A549 (cell line): ENCODE measurements around the gene FIZ1. TPM values are rescaled to one million over a fixed set of nuclear protein-coding genes. Genes with fewer than 3 reads are reported as not detected.
A peak's percentile ranks its signal among the peaks of the same experiment; 100 is the strongest.

Experiments used
- ATAC-seq, 2 experiments: fragments of 200-7000 bp in 1 of 2; fragments of >200 bp in 1 of 2; cut with Nextera tagmentation in 1 of 2; cut with Tn5 transposase in 1 of 2; 3 replicates each; pipeline versions ENCODE4 v1.8.0 to v1.9.1; 2018 to 2020; ENCODE audit warnings: mild to moderate bottlenecking in 1 of 2, moderate library complexity in 1 of 2
- CTCF ChIA-PET: fragments of 300-600 bp; sonication (Branson Sonifier 250); formaldehyde crosslinking; extraction: SDS; loops from one replicate; lab custom pipeline; 2021; ENCODE audit warnings: antibody characterized with exemption, inconsistent platforms; lab: Yijun Ruan, JAX
- POLR2A ChIA-PET: fragments of 350-600 bp; formaldehyde crosslinking; extraction: SDS; loops from one replicate; lab custom pipeline; 2021; ENCODE audit warnings: antibody characterized with exemption, inconsistent platforms; lab: Yijun Ruan, JAX
- DNase-seq, 2 experiments: peaks; one replicate each; pipeline versions ENCODE4 v3.0.0 to v3.0.0-alpha.2; 2011 to 2016; ENCODE audit warnings: low read depth in 1 of 2, low spot score in 1 of 2
- FAIRE-seq: peaks from 2 replicates; lab custom pipeline; 2011; peaks lifted over from hg19 to GRCh38; lab: Jason Lieb, UNC
- H3K27ac ChIP-seq, 2 experiments: fragments of >200 bp; sonication (Bioruptor Twin); formaldehyde crosslinking; 3 replicates each; pipeline ENCODE4 v1.5.1; 2016 to 2017
- H3K4me1 ChIP-seq: fragments of >200 bp; sonication (Bioruptor Twin); formaldehyde crosslinking; 3 replicates; pipeline ENCODE4 v1.6.1; 2016
- H3K4me2 ChIP-seq: fragments of >200 bp; sonication (Bioruptor Twin); formaldehyde crosslinking; 3 replicates; pipeline ENCODE4 v1.6.1; 2016
- H3K4me3 ChIP-seq: fragments of >200 bp; sonication (Bioruptor Twin); formaldehyde crosslinking; 3 replicates; pipeline ENCODE4 v1.5.1; 2016
- H3K9me3 ChIP-seq: fragments of >200 bp; sonication (Bioruptor Twin); formaldehyde crosslinking; 3 replicates; pipeline ENCODE4 v1.6.1; 2016
- CBX2 ChIP-seq: fragments of 200-600 bp; sonication (generic); IDR thresholded peaks from 2 replicates; pipeline ENCODE4 v1.6.1; 2016; ENCODE audit warnings: low read depth, mild to moderate bottlenecking, borderline replicate concordance
- CBX8 ChIP-seq: fragments of 200-600 bp; sonication (generic); IDR thresholded peaks from 2 replicates; pipeline ENCODE4 v1.6.1; 2016
- CHD4 ChIP-seq: fragments of 200-600 bp; sonication (generic); IDR thresholded peaks from 2 replicates; pipeline ENCODE4 v1.6.1; 2016; ENCODE audit warnings: antibody characterized with exemption, mild to moderate bottlenecking, borderline replicate concordance
- ESRRA ChIP-seq: fragments of 150-350 bp; IDR thresholded peaks from 2 replicates; pipeline ENCODE4 v1.6.1; 2014; ENCODE audit warnings: mild to moderate bottlenecking, low read length, borderline replicate concordance
- HOXB5 ChIP-seq: fragments of 250-450 bp; sonication (Bioruptor Pico); IDR thresholded peaks from 2 replicates; pipeline ENCODE4 v1.5.0; 2020; ENCODE audit warnings: mild to moderate bottlenecking, moderate library complexity
- KDM5A ChIP-seq: fragments of 200-600 bp; sonication (generic); IDR thresholded peaks from 2 replicates; pipeline ENCODE4 v1.6.1; 2016; ENCODE audit warnings: antibody characterized with exemption, mild to moderate bottlenecking
- NPAS2 ChIP-seq: fragments of 250-450 bp; sonication (Bioruptor Pico); IDR thresholded peaks from 2 replicates; pipeline ENCODE4 v1.8.0; 2022; ENCODE audit warnings: mild to moderate bottlenecking, moderate library complexity, borderline replicate concordance
- PHF8 ChIP-seq: fragments of 200-600 bp; sonication (generic); IDR thresholded peaks from 2 replicates; pipeline ENCODE4 v1.6.1; 2016; ENCODE audit warnings: low read depth, mild to moderate bottlenecking, antibody characterized with exemption, moderate library complexity, borderline replicate concordance
- POLR2AphosphoS2 ChIP-seq: conservative IDR thresholded peaks from 2 replicates; pipeline ENCODE4 v1.6.1; 2012; ENCODE audit warnings: low read length, improper control_type of control experiment, inconsistent platforms
- RAD21 ChIP-seq, 2 experiments: fragments of >200 bp in 1 of 2; sonication (Bioruptor Twin) in 1 of 2; formaldehyde crosslinking in 1 of 2; IDR thresholded peaks in 1 of 2; conservative IDR thresholded peaks in 1 of 2; 2 replicates in 1 of 2; 3 replicates in 1 of 2; pipeline ENCODE4 v1.6.1; 2012 to 2018; ENCODE audit warnings: inconsistent platforms in 1 of 2
- RARB ChIP-seq: fragments of 250-450 bp; sonication (Bioruptor Pico); IDR thresholded peaks from 2 replicates; pipeline ENCODE4 v1.8.0; 2021; ENCODE audit warnings: mild to moderate bottlenecking, moderate library complexity
- RNF2 ChIP-seq: fragments of 200-600 bp; sonication (generic); IDR thresholded peaks from 2 replicates; pipeline ENCODE4 v1.6.1; 2016; ENCODE audit warnings: low read depth, mild to moderate bottlenecking, antibody characterized with exemption, moderate library complexity, borderline replicate concordance
- SMC3 ChIP-seq: fragments of >200 bp; sonication (Bioruptor Twin); formaldehyde crosslinking; IDR thresholded peaks from 3 replicates; pipeline ENCODE4 v1.6.1; 2018; ENCODE audit warnings: inconsistent platforms
- TFCP2L1 ChIP-seq: fragments of 250-450 bp; sonication (Bioruptor Pico); IDR thresholded peaks from 2 replicates; pipeline ENCODE4 v1.5.0; 2021; ENCODE audit warnings: mild to moderate bottlenecking
- WGBS: methylation state at CpG from one replicate; pipeline ENCODE4 v1.1.6; 2017; ENCODE audit errors: missing lambda C conversion rate; 5-methylcytosine and 5-hydroxymethylcytosine counted together
- polyA plus RNA-seq, 4 experiments: library from polyadenylated mRNA; depleted of rRNA in 3 of 4; stranded (reverse); fragments of >200 nt; fragmentation: RNase III in 1 of 4; extraction: RNeasy Plus Mini Kit Qiagen cat#74134 plus additional on column Dnase treatment in 1 of 4; gene quantifications; 2 replicates in 3 of 4; 3 replicates in 1 of 4; pipeline ENCODE4 v1.2.3, GENCODE V29; 2011 to 2017
- TF ChIP-seq, protein P1 (sequence below): fragments of 200-600 bp; sonication (generic); IDR thresholded peaks from 2 replicates; pipeline ENCODE4 v1.6.1; 2016; ENCODE audit warnings: antibody characterized with exemption, mild to moderate bottlenecking, moderate library complexity

FIZ1 gene
- polyA plus RNA-seq, 2 of the 4 experiments (the other 2 are of a cell fraction) = 10.3 to 16.9 TPM

DNA sequence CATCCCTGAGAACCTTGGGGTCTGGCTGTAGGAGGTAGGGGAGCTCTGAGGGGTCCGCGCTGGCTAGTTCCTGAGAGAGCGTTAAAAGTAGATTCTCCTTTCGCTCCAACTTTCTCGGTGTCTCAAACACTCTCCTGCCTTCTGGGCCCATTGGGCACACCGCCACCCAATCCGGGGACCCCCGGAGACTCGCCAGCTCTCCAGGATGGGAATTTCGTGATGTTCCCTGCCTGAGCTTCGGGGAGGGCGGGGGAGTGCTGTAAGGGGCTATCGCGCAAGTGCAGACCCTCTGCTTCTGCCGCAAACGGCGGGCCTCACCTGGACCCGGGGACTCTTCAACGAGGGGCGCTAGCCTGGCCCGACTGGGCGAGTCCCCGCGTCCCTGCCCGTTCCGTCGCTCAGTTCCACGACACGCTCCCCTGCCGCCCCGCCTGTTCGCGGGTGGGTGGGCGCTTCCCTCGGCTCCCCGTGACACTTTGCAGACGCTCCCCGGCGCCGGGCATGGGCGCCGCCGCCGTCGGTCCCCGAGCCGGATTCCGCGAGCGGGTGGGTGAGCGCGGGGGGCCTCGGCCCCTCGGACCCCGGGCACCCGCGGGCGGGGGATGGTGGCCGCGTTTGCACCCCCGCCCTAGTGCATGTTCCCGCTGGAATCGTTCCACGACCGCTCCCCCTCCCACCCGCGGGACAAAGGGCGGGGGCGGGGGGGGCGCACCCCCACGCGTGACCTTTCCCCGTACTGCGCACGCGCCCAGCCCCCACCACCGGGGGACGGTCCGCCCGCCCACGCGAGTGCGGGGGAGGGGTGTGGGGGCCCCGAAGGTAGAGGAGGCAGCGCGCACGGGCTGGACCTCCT lies 48.6 kb upstream of the FIZ1 start, which contains the start of gene CCDC106 (continued):
- TF ChIP-seq, protein P1, sequence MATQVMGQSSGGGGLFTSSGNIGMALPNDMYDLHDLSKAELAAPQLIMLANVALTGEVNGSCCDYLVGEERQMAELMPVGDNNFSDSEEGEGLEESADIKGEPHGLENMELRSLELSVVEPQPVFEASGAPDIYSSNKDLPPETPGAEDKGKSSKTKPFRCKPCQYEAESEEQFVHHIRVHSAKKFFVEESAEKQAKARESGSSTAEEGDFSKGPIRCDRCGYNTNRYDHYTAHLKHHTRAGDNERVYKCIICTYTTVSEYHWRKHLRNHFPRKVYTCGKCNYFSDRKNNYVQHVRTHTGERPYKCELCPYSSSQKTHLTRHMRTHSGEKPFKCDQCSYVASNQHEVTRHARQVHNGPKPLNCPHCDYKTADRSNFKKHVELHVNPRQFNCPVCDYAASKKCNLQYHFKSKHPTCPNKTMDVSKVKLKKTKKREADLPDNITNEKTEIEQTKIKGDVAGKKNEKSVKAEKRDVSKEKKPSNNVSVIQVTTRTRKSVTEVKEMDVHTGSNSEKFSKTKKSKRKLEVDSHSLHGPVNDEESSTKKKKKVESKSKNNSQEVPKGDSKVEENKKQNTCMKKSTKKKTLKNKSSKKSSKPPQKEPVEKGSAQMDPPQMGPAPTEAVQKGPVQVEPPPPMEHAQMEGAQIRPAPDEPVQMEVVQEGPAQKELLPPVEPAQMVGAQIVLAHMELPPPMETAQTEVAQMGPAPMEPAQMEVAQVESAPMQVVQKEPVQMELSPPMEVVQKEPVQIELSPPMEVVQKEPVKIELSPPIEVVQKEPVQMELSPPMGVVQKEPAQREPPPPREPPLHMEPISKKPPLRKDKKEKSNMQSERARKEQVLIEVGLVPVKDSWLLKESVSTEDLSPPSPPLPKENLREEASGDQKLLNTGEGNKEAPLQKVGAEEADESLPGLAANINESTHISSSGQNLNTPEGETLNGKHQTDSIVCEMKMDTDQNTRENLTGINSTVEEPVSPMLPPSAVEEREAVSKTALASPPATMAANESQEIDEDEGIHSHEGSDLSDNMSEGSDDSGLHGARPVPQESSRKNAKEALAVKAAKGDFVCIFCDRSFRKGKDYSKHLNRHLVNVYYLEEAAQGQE = peak; percentile 41
- 0 out of 2 replicates have a peak, but pooled peaks have one; percentile 15 for TF ChIP-seq HOXB5 (CRISPR knock-in tag)
- no peak for TF ChIP-seq POLR2AphosphoS2
- TF ChIP-seq SMC3 = no peak
- TF ChIP-seq CBX2 = no peak
- peak; percentile 43; the same call in 1 of the 2 replicates for TF ChIP-seq PHF8
- no peak for TF ChIP-seq RNF2
- no peak for TF ChIP-seq RAD21 (conservative IDR thresholded peaks at IDR 0.05 in 1 of 2, IDR thresholded peaks at IDR 0.05 in 1 of 2)
- TF ChIP-seq CBX8 = no peak
- no peak for TF ChIP-seq NPAS2 (CRISPR knock-in tag)
- no peak for TF ChIP-seq RARB (CRISPR knock-in tag)
- TF ChIP-seq, all 56 proteins: peak for 8

GRCh38 chr19:55646889-55647731 lies 47.8 kb upstream of the FIZ1 start:
- CTCF ChIA-PET = interaction anchor here (0.6 to 6.3 kb wide), 9 partner anchors 10 to 559 kb away, joined by 3 to 70 read pairs (median 4); no protein-coding TSS in a partner anchor
- ATAC-seq (no peak), FAIRE-seq (no peak), DNase-seq (no peak)
- peak overlapping the region; percentile 84 for H3K4me3 ChIP-seq
- POLR2A ChIA-PET = interaction anchor here (0.6 to 1.4 kb wide), 5 partner anchors 11 to 367 kb away, joined by 3 to 12 read pairs (median 4); partner anchors contain the start of genes FIZ1 and ZNF784
- peak overlapping the region; percentile 98 for H3K4me2 ChIP-seq
- TF ChIP-seq PHF8 (no peak), CBX2 (no peak), SMC3 (no peak), TFCP2L1 (CRISPR knock-in tag) (no peak), ESRRA (no peak), CHD4 (no peak), KDM5A (no peak), RAD21 (conservative IDR thresholded peaks at IDR 0.05 in 1 of 2, IDR thresholded peaks at IDR 0.05 in 1 of 2) (no peak)
- TF ChIP-seq, protein P1 = no peak
- H3K27ac ChIP-seq = peak overlapping the region; percentile 96 to 98
- WGBS = 51% methylated on average over 14 of the region's 14 CpGs
- no peaks in the 10 kb centered on the region for H3K9me3 ChIP-seq
- H3K4me1 ChIP-seq = peaks cover 39% of the 10 kb centered on the region
